ENCODE measurements around the gene RALGPS1.

GRCh38 chr9:127178686-127179632, 264.4 kb downstream of the RALGPS1 start:
- TF ChIP-seq, protein P1, sequence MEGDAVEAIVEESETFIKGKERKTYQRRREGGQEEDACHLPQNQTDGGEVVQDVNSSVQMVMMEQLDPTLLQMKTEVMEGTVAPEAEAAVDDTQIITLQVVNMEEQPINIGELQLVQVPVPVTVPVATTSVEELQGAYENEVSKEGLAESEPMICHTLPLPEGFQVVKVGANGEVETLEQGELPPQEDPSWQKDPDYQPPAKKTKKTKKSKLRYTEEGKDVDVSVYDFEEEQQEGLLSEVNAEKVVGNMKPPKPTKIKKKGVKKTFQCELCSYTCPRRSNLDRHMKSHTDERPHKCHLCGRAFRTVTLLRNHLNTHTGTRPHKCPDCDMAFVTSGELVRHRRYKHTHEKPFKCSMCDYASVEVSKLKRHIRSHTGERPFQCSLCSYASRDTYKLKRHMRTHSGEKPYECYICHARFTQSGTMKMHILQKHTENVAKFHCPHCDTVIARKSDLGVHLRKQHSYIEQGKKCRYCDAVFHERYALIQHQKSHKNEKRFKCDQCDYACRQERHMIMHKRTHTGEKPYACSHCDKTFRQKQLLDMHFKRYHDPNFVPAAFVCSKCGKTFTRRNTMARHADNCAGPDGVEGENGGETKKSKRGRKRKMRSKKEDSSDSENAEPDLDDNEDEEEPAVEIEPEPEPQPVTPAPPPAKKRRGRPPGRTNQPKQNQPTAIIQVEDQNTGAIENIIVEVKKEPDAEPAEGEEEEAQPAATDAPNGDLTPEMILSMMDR (IDR thresholded peaks at IDR 0.05) = no peak
- TF ChIP-seq EP300 (IDR thresholded peaks at IDR 0.05) (no peak), POLR2AphosphoS5 (IDR thresholded peaks at IDR 0.05) (no peak), POLR2A (IDR thresholded peaks at IDR 0.05; ENCODE audit: low read depth) (no peak)
